Nephron (organoid): Measurements from ENCODE around the gene SLC7A14.
"Not testable (repeated sequence)": the region's sequence is repeated elsewhere in the genome, so short reads cannot be mapped to it uniquely, and the experiment has no call there.

Experiments used
- H3K27ac Mint-ChIP-seq, 3 experiments: 2 replicates each; pipeline ENCODE4 v1.8.0; 2020; ENCODE audit warnings: mixed read lengths in 3 of 3, mild to moderate bottlenecking in 2 of 3, moderate library complexity in 1 of 3
- H3K27me3 Mint-ChIP-seq: 2 replicates; pipeline ENCODE4 v1.8.0; 2021; ENCODE audit warnings: low read depth, mild to moderate bottlenecking, moderate library complexity, mixed read lengths
- H3K36me3 Mint-ChIP-seq: 2 replicates; pipeline ENCODE4 v1.8.0; 2020; ENCODE audit warnings: low read depth, mixed read lengths
- H3K4me1 Mint-ChIP-seq: 2 replicates; pipeline ENCODE4 v1.8.0; 2020; ENCODE audit warnings: mixed read lengths
- H3K4me3 Mint-ChIP-seq, 3 experiments: 2 replicates each; pipeline ENCODE4 v1.8.0; 2020; ENCODE audit warnings: mild to moderate bottlenecking in 3 of 3, mixed read lengths in 3 of 3, moderate library complexity in 2 of 3
- H3K9me3 Mint-ChIP-seq: 2 replicates; pipeline ENCODE4 v1.8.0; 2020; ENCODE audit warnings: mixed read lengths
- CTCF ChIP-seq, 3 experiments: fragments of 200-600 bp; sonication (generic); IDR thresholded peaks; one replicate each; pipeline ENCODE4 v1.5.0; 2021; ENCODE audit warnings: antibody characterized with exemption in 3 of 3; ENCODE audit not compliant: unreplicated experiment in 3 of 3

SLC7A14 gene

GRCh38 chr3:170589113-170589512 is 3.2 kb upstream of the SLC7A14 start:
- Mint-ChIP-seq H3K4me3 (no peak overlapping the region), H3K4me1 (peaks cover 4% of the 10 kb centered on the region), H3K36me3 (no peaks in the 10 kb centered on the region), H3K27me3 (peaks cover 52% of the 10 kb centered on the region), H3K27ac (no peak overlapping the region), H3K9me3 (no peaks in the 10 kb centered on the region)
- TF ChIP-seq CTCF (IDR thresholded peaks at IDR 0.05; ENCODE audit: unreplicated experiment in 3 of 3): no peak

DNA sequence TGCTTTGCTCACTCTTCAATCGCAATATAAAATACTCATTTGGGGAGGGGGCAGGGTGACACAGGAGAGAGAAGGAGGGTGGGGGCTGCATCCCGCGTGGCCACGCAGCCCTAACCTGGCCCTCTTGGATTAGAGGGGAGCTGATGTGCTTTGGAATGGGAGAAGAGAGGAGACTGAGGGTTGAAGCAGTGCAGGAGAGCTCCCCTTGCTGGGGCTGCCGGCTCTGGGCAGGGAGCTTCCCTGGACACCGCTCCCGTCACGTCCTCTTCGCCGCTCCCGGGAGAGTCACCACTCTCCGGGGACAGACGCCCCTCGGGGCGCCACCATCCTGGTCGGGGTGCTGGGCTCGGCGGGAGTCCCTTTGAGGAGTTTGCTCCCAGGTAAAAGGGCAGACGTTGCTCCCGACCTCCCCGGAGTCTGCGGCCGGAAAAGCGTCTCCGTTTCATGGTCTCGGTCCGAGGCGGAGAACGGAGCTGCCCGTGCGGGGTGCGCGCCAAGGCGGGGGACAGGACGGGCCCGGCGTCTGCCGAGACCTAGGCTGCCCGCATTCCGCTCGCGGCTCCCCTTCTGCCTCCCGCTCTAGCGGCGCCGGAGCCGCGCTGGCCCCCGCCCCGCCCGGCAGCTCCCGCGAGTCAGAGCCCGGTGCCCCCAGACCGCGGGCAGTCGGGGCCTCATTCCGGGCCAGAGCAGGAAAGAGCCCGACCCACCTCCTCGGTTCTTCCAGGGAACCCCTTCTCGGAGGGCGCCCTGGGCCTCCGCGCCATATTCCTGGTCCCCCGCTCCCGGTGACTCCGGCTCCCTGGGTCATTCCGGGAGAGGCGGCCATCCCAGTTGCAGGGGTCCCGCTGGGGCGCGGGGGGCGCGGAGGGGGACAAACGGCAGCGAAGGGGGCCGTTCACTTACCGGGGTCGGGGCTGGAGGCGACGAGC is 603 bp downstream of the SLC7A14 start:
- peak overlapping the region; percentile 76 to 87 (median 79) for H3K4me3 Mint-ChIP-seq
- TF ChIP-seq CTCF (IDR thresholded peaks at IDR 0.05; ENCODE audit: unreplicated experiment in 3 of 3): no peak

GRCh38 chr3:170584585-170585007 is 1.3 kb downstream of the SLC7A14 start:
- Mint-ChIP-seq H3K27ac (no peak overlapping the region), H3K4me1 (peaks cover 4% of the 10 kb centered on the region), H3K9me3 (no peaks in the 10 kb centered on the region), H3K36me3 (no peaks in the 10 kb centered on the region), H3K27me3 (peaks cover 73% of the 10 kb centered on the region), H3K4me3 (peak overlapping the region; percentile 76 to 87 (median 79))
- TF ChIP-seq CTCF (IDR thresholded peaks at IDR 0.05; ENCODE audit: unreplicated experiment in 3 of 3): no peak

More for the DNA sequence above, 603 bp downstream of the SLC7A14 start:
- no peak overlapping the region for H3K27ac Mint-ChIP-seq
- H3K4me1 Mint-ChIP-seq: peaks cover 4% of the 10 kb centered on the region
- peaks cover 67% of the 10 kb centered on the region for H3K27me3 Mint-ChIP-seq
- no peaks in the 10 kb centered on the region for H3K9me3 Mint-ChIP-seq
- H3K36me3 Mint-ChIP-seq: no peaks in the 10 kb centered on the region

DNA sequence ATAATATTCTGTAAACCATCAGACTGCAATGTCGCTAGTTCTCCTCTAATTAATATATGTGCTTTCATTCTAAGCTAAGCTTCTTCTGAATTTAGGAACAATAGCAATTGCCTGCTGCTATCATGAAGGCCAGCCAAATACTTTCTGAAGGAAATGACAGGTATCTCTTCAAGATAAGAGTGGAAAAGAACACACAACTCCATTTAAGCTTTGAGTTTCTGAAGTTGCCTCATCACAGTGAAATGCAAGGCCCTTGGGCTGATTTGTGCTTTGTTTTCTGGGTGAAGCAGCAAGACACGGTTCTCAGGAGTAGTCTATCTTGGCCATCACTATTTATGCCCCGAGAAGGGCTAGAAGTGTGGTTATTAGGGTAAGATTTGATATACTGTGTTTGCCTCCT is 6.2 kb downstream of the SLC7A14 start:
- no peak for TF ChIP-seq CTCF (IDR thresholded peaks at IDR 0.05; ENCODE audit: unreplicated experiment in 3 of 3)
- no peak overlapping the region for H3K4me3 Mint-ChIP-seq
- H3K9me3 Mint-ChIP-seq: no peaks in the 10 kb centered on the region
- no peaks in the 10 kb centered on the region for H3K36me3 Mint-ChIP-seq
- H3K4me1 Mint-ChIP-seq: no peaks in the 10 kb centered on the region
- no peak overlapping the region for H3K27ac Mint-ChIP-seq
- H3K27me3 Mint-ChIP-seq: peaks cover 34% of the 10 kb centered on the region

DNA sequence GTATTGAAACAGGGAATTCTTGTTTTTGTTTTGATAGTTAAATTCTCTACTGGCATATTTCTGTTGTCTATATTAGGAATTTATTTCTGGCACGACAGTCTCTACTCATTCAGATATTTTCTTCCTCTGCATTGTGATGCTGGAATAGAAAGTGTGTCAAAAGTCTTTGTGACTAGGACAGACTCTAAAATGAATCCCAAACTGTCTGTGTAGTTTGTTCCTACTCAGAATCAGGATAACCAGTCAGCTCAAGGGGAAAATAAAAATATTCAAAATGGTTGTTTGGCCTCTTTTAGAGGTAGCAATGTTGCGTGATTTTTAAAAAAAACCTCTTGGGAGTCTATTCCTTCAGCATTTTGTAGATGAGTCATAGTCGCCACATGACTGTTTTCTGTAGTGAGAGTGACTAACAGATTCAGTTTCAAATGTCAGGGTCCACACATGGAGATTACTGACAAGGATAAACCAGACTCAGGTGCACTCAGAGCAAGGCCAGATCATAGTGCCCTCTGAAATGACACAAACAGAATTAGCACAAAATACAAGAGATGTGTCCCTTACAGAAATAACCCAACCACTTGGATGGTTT is 13.1 kb downstream of the SLC7A14 start:
- Mint-ChIP-seq H3K27ac (no peak overlapping the region), H3K4me3 (no peak overlapping the region), H3K9me3 (peaks cover 4% of the 10 kb centered on the region), H3K27me3 (peaks cover 15% of the 10 kb centered on the region), H3K4me1 (no peaks in the 10 kb centered on the region), H3K36me3 (no peaks in the 10 kb centered on the region)
- no peak for TF ChIP-seq CTCF (IDR thresholded peaks at IDR 0.05; ENCODE audit: unreplicated experiment in 3 of 3)

DNA sequence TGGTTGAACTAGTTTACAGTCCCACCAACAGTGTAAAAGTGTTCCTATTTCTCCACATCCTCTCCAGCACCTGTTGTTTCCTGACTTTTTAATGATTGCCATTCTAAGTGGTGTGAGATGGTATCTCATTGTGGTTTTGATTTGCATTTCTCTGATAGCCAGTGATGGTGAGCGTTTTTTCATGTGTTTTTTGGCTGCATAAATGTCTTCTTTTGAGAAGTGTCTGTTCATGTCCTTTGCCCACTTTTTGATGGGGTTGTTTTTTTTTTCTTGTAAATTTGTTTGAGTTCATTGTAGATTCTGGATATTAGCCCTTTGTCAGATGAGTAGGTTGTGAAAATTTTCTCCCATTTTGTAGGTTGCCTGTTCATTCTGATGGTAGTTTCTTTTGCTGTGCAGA is 18.3 kb downstream of the SLC7A14 start:
- H3K4me1 Mint-ChIP-seq: peaks cover 13% of the 10 kb centered on the region
- H3K27me3 Mint-ChIP-seq, H3K27ac Mint-ChIP-seq, H3K9me3 Mint-ChIP-seq, H3K4me3 Mint-ChIP-seq, H3K36me3 Mint-ChIP-seq: not testable (repeated sequence)
